ENCODE results near the gene ADM2.

Gene ADM2

GRCh38 chr22:50522208-50522805 is 41.0 kb downstream of the ADM2 start:
- DNase-seq (ENCODE audit: low spot score): no peak
- TF ChIP-seq, protein P1, sequence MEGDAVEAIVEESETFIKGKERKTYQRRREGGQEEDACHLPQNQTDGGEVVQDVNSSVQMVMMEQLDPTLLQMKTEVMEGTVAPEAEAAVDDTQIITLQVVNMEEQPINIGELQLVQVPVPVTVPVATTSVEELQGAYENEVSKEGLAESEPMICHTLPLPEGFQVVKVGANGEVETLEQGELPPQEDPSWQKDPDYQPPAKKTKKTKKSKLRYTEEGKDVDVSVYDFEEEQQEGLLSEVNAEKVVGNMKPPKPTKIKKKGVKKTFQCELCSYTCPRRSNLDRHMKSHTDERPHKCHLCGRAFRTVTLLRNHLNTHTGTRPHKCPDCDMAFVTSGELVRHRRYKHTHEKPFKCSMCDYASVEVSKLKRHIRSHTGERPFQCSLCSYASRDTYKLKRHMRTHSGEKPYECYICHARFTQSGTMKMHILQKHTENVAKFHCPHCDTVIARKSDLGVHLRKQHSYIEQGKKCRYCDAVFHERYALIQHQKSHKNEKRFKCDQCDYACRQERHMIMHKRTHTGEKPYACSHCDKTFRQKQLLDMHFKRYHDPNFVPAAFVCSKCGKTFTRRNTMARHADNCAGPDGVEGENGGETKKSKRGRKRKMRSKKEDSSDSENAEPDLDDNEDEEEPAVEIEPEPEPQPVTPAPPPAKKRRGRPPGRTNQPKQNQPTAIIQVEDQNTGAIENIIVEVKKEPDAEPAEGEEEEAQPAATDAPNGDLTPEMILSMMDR (IDR thresholded peaks at IDR 0.05; ENCODE audit: borderline replicate concordance, control extremely low read depth, extremely low read depth, insufficient read depth, missing control alignments): no peak
- in situ Hi-C loops (cut with MboI; ENCODE audit: low sequenced_read_pairs, unreplicated experiment): no loop called here

DNA sequence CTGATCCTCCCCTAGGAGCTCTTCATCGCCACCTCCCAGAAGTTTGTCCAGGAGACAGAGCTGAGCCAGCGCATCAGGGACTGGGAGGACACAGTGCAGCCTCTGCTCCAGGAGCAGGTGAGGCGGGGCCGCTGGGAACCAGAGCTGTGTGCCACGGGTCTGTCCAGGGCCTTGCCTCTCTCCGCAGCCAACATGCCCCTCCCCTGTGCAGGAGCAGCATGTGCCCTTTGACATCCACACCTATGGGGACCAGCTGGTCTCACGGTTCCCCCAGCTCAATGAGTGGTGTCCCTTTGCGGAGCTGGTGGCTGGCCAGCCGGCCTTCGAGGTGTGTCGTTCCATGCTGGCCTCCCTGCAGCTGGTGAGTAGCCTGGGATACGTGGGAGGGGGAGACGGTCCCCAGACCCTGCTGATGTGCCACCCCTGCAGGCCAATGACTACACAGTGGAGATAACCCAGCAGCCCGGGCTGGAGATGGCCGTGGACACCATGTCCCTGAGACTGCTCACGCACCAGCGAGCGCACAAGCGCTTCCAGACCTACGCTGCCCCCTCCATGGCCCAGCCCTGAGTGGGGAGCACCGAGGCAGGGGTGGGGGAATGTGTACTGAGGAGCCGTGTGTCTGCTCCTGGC is 41.6 kb downstream of the ADM2 start:
- no peak for DNase-seq (ENCODE audit: low spot score)
- TF ChIP-seq, protein P1 (IDR thresholded peaks at IDR 0.05; ENCODE audit: borderline replicate concordance, control extremely low read depth, extremely low read depth, insufficient read depth, missing control alignments): no peak
- in situ Hi-C loops (cut with MboI; ENCODE audit: low sequenced_read_pairs, unreplicated experiment): no loop called here

DNA sequence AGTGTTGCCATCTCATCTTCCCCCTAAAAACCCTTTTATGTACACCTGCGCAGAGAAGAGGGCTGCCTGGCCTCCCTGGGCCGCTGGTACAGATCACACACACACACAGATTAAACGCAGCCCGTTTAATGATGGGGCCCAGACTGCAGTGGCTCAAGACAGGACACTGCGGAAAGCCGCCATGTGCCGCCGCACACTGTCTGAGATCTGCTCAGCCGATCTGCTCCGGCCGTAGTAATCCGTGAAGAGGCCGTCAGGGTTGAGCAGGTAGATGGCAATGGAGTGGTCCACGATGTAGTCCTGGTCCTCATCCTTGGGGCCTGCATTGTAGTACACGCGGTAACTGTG is 42.1 kb downstream of the ADM2 start:
- in situ Hi-C loops (cut with MboI; ENCODE audit: low sequenced_read_pairs, unreplicated experiment): no loop called here
- DNase-seq (ENCODE audit: low spot score): no peak
- TF ChIP-seq, protein P1 (IDR thresholded peaks at IDR 0.05; ENCODE audit: borderline replicate concordance, control extremely low read depth, extremely low read depth, insufficient read depth, missing control alignments): no peak

DNA sequence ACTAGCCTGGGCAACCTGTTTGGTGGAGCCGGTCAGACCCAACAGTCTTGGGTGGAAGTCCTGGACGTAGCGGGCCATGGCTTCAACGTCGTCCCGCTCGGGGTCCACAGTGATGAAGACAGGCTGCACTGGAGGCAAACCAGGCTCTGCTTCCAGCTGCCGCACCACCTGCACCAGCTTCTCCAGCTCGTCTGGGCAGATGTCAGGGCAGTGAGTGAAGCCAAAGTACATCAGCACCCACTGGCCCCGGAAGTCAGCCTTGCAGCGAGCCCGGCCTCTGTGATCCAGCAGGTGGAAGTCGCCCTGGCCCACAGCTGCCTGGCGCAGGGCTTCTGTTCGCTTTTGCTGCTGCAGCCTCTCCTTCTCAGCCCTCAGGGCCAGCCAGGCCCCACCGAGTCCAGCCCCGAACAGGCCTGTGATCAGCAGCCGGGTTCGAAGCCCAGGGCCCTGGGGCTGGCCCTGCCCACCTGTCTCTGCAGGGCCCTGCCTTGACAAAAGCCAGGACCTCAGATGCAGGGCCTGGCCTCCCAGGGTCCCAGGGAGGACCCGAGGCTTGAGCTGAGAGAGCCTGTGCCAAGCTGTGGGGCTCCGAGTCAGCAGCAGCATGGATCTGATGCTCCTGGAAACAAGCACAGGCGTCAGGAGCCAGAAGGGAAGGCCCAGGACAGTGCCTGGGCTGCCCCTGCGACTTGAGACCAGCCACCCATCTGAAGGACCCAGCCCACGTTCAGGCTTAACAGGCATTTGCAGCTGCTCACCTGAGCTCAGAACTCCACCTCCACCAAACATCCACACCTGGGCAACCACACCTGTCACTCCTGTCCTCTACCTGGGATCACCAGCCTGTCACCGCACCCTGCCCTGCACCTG is 42.7 kb downstream of the ADM2 start:
- DNase-seq (ENCODE audit: low spot score): no peak
- TF ChIP-seq, protein P1 (IDR thresholded peaks at IDR 0.05; ENCODE audit: borderline replicate concordance, control extremely low read depth, extremely low read depth, insufficient read depth, missing control alignments): no peak
- in situ Hi-C loops (cut with MboI; ENCODE audit: low sequenced_read_pairs, unreplicated experiment): no loop called here

DNA sequence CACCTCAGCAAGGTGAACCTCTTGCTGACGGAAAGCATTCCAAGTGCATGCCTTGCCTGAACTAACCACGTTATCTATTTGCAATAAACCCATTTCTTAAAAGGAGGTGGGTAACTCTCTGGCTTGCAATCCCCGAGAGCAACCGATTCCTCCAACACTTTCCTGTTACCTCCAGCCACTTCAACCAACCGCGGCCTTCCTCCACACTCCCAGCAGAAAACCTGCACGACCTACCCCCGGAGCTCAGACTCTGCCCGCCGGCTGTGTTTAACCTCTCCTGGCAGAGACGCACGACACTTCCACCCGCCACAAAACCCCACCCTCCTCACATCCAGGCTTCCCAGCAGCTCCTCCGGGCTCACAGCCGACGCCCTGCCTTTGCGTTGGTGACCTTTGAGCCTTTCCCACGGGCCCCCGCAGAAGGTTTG is 43.3 kb downstream of the ADM2 start:
- in situ Hi-C loops (cut with MboI; ENCODE audit: low sequenced_read_pairs, unreplicated experiment): no loop called here
- TF ChIP-seq, protein P1 (IDR thresholded peaks at IDR 0.05; ENCODE audit: borderline replicate concordance, control extremely low read depth, extremely low read depth, insufficient read depth, missing control alignments): no peak
- no peak for DNase-seq (ENCODE audit: low spot score)

- DNase-seq (ENCODE audit: low spot score): peak; percentile 98
- in situ Hi-C loops (cut with MboI; ENCODE audit: low sequenced_read_pairs, unreplicated experiment): no loop called here
- TF ChIP-seq, protein P1 (IDR thresholded peaks at IDR 0.05; ENCODE audit: borderline replicate concordance, control extremely low read depth, extremely low read depth, insufficient read depth, missing control alignments): peak; percentile 67
Observed at GRCh38 chr22:50525104-50525857, 43.9 kb downstream of the ADM2 start, which contains the start of gene SCO2. Gene SCO2 (minus strand): TSS chr22:50525598. CDS start chr22:50524411, 1,187 bp downstream.
